ENCODE data around the gene OR52B6.

- TF ChIP-seq, protein P1, sequence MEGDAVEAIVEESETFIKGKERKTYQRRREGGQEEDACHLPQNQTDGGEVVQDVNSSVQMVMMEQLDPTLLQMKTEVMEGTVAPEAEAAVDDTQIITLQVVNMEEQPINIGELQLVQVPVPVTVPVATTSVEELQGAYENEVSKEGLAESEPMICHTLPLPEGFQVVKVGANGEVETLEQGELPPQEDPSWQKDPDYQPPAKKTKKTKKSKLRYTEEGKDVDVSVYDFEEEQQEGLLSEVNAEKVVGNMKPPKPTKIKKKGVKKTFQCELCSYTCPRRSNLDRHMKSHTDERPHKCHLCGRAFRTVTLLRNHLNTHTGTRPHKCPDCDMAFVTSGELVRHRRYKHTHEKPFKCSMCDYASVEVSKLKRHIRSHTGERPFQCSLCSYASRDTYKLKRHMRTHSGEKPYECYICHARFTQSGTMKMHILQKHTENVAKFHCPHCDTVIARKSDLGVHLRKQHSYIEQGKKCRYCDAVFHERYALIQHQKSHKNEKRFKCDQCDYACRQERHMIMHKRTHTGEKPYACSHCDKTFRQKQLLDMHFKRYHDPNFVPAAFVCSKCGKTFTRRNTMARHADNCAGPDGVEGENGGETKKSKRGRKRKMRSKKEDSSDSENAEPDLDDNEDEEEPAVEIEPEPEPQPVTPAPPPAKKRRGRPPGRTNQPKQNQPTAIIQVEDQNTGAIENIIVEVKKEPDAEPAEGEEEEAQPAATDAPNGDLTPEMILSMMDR (CRISPR knock-in tag; IDR thresholded peaks at IDR 0.05), result no peak
- TF ChIP-seq HDAC1 (CRISPR knock-in tag; IDR thresholded peaks at IDR 0.05) (no peak), ZFP1 (CRISPR knock-in tag; IDR thresholded peaks at IDR 0.05) (no peak), U2AF1 (optimal IDR thresholded peaks at IDR 0.05; ENCODE audit: low read depth, low read length) (no peak), EP300 (IDR thresholded peaks at IDR 0.05; ENCODE audit: low read depth in 2 of 2, low read length in 2 of 2) (no peak), EP300 (CRISPR knock-in tag; IDR thresholded peaks at IDR 0.05; ENCODE audit: borderline replicate concordance) (no peak), RAD21 (CRISPR knock-in tag; IDR thresholded peaks at IDR 0.05) (no peak), SMYD3 (CRISPR knock-in tag; IDR thresholded peaks at IDR 0.05) (no peak), FOXM1 (CRISPR knock-in tag; IDR thresholded peaks at IDR 0.05) (no peak)
- TF ChIP-seq, protein P2, sequence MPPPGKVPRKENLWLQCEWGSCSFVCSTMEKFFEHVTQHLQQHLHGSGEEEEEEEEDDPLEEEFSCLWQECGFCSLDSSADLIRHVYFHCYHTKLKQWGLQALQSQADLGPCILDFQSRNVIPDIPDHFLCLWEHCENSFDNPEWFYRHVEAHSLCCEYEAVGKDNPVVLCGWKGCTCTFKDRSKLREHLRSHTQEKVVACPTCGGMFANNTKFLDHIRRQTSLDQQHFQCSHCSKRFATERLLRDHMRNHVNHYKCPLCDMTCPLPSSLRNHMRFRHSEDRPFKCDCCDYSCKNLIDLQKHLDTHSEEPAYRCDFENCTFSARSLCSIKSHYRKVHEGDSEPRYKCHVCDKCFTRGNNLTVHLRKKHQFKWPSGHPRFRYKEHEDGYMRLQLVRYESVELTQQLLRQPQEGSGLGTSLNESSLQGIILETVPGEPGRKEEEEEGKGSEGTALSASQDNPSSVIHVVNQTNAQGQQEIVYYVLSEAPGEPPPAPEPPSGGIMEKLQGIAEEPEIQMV (CRISPR knock-in tag; IDR thresholded peaks at IDR 0.05; ENCODE audit: low read depth), result no peak
- TF ChIP-seq, protein P3, sequence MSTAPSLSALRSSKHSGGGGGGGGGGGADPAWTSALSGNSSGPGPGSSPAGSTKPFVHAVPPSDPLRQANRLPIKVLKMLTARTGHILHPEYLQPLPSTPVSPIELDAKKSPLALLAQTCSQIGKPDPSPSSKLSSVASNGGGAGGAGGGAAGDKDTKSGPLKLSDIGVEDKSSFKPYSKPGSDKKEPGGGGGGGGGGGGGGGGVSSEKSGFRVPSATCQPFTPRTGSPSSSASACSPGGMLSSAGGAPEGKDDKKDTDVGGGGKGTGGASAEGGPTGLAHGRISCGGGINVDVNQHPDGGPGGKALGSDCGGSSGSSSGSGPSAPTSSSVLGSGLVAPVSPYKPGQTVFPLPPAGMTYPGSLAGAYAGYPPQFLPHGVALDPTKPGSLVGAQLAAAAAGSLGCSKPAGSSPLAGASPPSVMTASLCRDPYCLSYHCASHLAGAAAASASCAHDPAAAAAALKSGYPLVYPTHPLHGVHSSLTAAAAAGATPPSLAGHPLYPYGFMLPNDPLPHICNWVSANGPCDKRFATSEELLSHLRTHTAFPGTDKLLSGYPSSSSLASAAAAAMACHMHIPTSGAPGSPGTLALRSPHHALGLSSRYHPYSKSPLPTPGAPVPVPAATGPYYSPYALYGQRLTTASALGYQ (CRISPR knock-in tag; IDR thresholded peaks at IDR 0.05), result no peak
These were observed 32.7 kb upstream of the OR52B6 start for GRCh38 chr11:5547982-5548381.
